Measurements from ENCODE around the gene PTPN1. TPM values are rescaled to one million over a fixed set of nuclear protein-coding genes. Genes with fewer than 3 reads are reported as not detected.

The PTPN1 gene
- total and polyA plus RNA-seq, 2 of the 13 experiments (the other 11 are each of a cell fraction or from before 2014, with no cell fraction given), result 17.7 to 37.2 TPM

DNA sequence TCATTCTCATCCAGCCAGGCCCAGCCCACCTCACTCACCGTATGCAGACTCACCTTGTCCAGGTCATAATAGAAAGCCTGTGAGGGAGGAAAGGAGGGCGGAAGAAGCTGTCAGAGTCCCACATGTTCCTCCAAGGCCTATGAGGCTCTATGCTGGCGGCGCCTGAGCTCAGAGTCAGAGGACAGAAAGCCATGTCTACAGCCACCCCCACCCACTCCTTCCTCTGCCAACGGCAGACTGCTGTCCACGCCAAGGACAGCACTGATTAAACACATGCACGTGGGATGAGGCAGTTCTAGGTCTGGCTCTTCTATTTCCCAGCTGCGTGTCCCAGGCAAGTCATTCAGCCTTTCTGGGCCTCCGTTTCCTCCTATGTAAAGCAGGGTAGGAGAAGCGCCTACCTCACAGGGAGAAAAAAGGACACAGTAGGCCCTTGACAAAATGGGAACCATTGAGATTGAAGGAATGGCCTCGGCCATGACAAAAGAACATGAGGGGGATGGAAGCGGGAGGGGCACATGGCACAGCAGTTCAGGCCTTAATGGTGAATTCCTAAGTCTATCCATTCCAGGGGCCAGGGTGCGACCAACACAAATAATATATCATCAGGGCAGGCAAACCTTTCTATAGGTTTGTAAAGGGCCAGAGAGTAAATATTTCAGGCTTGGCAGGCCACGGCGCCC, 101.1 kb downstream of the PTPN1 start:
- in situ Hi-C loops (cut with HindIII; ENCODE audit: extremely low pct_ligation_motif_present, low pct_unique_long_range_greater_than_20kb) (no loop called here), intact Hi-C loops (cut with micrococcal nuclease; ENCODE audit: unreplicated experiment) (no loop called here)
- CTCF ChIA-PET (ENCODE audit: low intra/inter-chr PET ratio, low total read pairs), result no interaction called here
- no TSS peak for BruUV-seq (replicated peaks)
- H3K4me1 ChIP-seq (ENCODE audit: insufficient read depth, low read length), result peaks cover 5% of the 10 kb centered on the region; the same call in 1 of the 2 replicates
- no peak for FAIRE-seq
- H4K20me1 ChIP-seq (ENCODE audit: insufficient read depth, low read length), result no peaks in the 10 kb centered on the region
- no peak overlapping the region for H2AFZ ChIP-seq (ENCODE audit: low read length)
- WGBS (ENCODE audit: low lambda C conversion rate), result 53% methylated on average over 15 of the region's 15 CpGs
- no peak overlapping the region for H3K9ac ChIP-seq (ENCODE audit: insufficient read depth, low read depth, low read length)
- no peak overlapping the region for H3K27ac ChIP-seq (ENCODE audit: extremely low read length, insufficient read depth, low read length)
- no peak overlapping the region for H3K4me2 ChIP-seq (ENCODE audit: low read depth, low read length)
- no peak overlapping the region for H3K4me3 ChIP-seq (replicated peaks in 1 of 3; ENCODE audit: insufficient read depth in 1 of 3, low read depth in 2 of 3, low read length in 3 of 3)
- no peak; the same call in 2 of the 3 replicates for ATAC-seq
- H3K79me2 ChIP-seq (ENCODE audit: insufficient read depth, low read length), result no peaks in the 10 kb centered on the region
- no peaks in the 10 kb centered on the region for H3K36me3 ChIP-seq (replicated peaks in 1 of 2; ENCODE audit: control insufficient read depth in 1 of 2, insufficient read depth in 2 of 2, low read length in 2 of 2)
- peak; percentile 78 for TF ChIP-seq ZNF768 (CRISPR knock-in tag; IDR thresholded peaks at IDR 0.05)
- TF ChIP-seq ZMYM3 (CRISPR knock-in tag; IDR thresholded peaks at IDR 0.05), result 0 out of 2 replicates have a peak, but pooled peaks have one; percentile 48
- no peak for TF ChIP-seq SP5 (CRISPR knock-in tag; IDR thresholded peaks at IDR 0.05; ENCODE audit: borderline replicate concordance, low read depth)
- no peak for TF ChIP-seq MEF2D (CRISPR knock-in tag; IDR thresholded peaks at IDR 0.05)
- TF ChIP-seq, protein P1, sequence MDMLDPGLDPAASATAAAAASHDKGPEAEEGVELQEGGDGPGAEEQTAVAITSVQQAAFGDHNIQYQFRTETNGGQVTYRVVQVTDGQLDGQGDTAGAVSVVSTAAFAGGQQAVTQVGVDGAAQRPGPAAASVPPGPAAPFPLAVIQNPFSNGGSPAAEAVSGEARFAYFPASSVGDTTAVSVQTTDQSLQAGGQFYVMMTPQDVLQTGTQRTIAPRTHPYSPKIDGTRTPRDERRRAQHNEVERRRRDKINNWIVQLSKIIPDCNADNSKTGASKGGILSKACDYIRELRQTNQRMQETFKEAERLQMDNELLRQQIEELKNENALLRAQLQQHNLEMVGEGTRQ (IDR thresholded peaks at IDR 0.05; ENCODE audit: low read depth, low read length), result no peak
- TF ChIP-seq, protein P1 (CRISPR knock-in tag; IDR thresholded peaks at IDR 0.05; ENCODE audit: borderline replicate concordance), result no peak
- POLR2A ChIA-PET, result no interaction called here
- DNase-seq (ENCODE audit: low spot score), result no peak
- H3K9me3 ChIP-seq (ENCODE audit: low read length), result no peaks in the 10 kb centered on the region
- H3K27me3 ChIP-seq (ENCODE audit: control insufficient read depth in 1 of 2, insufficient read depth in 2 of 2, low read length in 2 of 2), result peaks cover 0 to 11% of the 10 kb centered on the region in 2 experiments; a peak in 1 of 5 replicates
